HCT116 (cell line): ENCODE data around the gene SP100. TPM values are rescaled to one million over a fixed set of nuclear protein-coding genes. Genes with fewer than 3 reads are reported as not detected.

Source experiments
- ATAC-seq: fragments of 200-7000 bp; cut with Tn5 transposase; 2 replicates; pipeline ENCODE4 v1.9.1; 2020; ENCODE audit warnings: mild to moderate bottlenecking, moderate library complexity
- BruUV-seq: library from RNA; stranded (reverse); fragments of 400-500 nt; replicated peaks from 2 replicates; lab custom pipeline; 2021; lab: Mats Ljungman, UMichigan
- CTCF ChIA-PET: fragments of 300-600 bp; sonication (Branson Sonifier 250); formaldehyde crosslinking; loops from one replicate; lab custom pipeline; 2021; ENCODE audit warnings: antibody characterized with exemption; lab: Charles Lee
- POLR2A ChIA-PET: fragments of 300-600, 350-600 bp; sonication (Branson Sonifier 250); formaldehyde crosslinking; loops from one replicate; lab custom pipeline; 2021; ENCODE audit warnings: antibody characterized with exemption; lab: Charles Lee
- RAD21 ChIA-PET, 2 experiments: fragments of 300-600 bp; sonication (Branson Sonifier 250); formaldehyde crosslinking; loops; one replicate each; lab custom pipeline; 2023; ENCODE audit warnings: low total read pairs in 2 of 2; ENCODE audit not compliant: uncharacterized antibody in 2 of 2, unreplicated experiment in 2 of 2, low non-redundant PET in 1 of 2; lab: Charles Lee
- DNase-seq: peaks from one replicate; pipeline ENCODE4 v3.0.0-alpha.2; 2010; ENCODE audit warnings: low read depth, low spot score
- H2AFZ ChIP-seq: fragments of 200-600 bp; shearing (Covaris generic), sonication (generic); 2 replicates; pipeline ENCODE4 v1.6.1; 2017; ENCODE audit warnings: low read depth, mixed run types, mixed read lengths, antibody characterized with exemption, low read length; ENCODE audit not compliant: poor library complexity, severe bottlenecking
- H3K27ac ChIP-seq: 2 replicates; pipeline ENCODE4 v1.5.1; 2012; ENCODE audit warnings: low read depth, low read length
- H3K27me3 ChIP-seq: fragments of 200-600 bp; sonication (generic); 2 replicates; pipeline ENCODE4 v1.6.1; 2016; ENCODE audit warnings: mixed run types, low read length, mixed read lengths; ENCODE audit not compliant: insufficient read depth
- H3K36me3 ChIP-seq, 2 experiments: fragments of 200-500 bp in 1 of 2; fragments of 200-600 bp in 1 of 2; sonication (Bioruptor generic) in 1 of 2; sonication (generic) in 1 of 2; 2 replicates each; pipeline versions ENCODE4 v1.5.1 to v1.6.1; 2014 to 2016; ENCODE audit warnings: low read length in 2 of 2, inconsistent platforms in 1 of 2, mixed read lengths in 1 of 2, mixed run types in 1 of 2; ENCODE audit not compliant: insufficient read depth in 2 of 2, control insufficient read depth in 1 of 2
- H3K4me1 ChIP-seq, 2 experiments: fragments of 200-600 bp in 1 of 2; sonication (generic) in 1 of 2; 2 replicates each; pipeline versions ENCODE4 v1.5.1 to v1.6.1; 2012 to 2017; ENCODE audit warnings: low read length in 2 of 2, inconsistent platforms in 1 of 2, mild to moderate bottlenecking in 1 of 2, mixed read lengths in 1 of 2, mixed run types in 1 of 2, moderate library complexity in 1 of 2; ENCODE audit not compliant: insufficient read depth in 2 of 2, control insufficient read depth in 1 of 2
- H3K4me2 ChIP-seq: fragments of 200-600 bp; sonication (generic); 2 replicates; pipeline ENCODE4 v1.6.1; 2017; ENCODE audit warnings: mixed run types, low read length, mixed read lengths
- H3K4me3 ChIP-seq, 2 experiments: fragments of 200-600 bp in 1 of 2; sonication (generic) in 1 of 2; replicated peaks in 1 of 2; 2 replicates each; pipeline ENCODE4 v1.5.1; 2011 to 2016; ENCODE audit warnings: low read length in 2 of 2, control low read depth in 1 of 2, low read depth in 1 of 2, mild to moderate bottlenecking in 1 of 2, mixed read lengths in 1 of 2, mixed run types in 1 of 2
- H3K79me2 ChIP-seq: fragments of 200-600 bp; sonication (generic); 2 replicates; pipeline ENCODE4 v1.6.1; 2017; ENCODE audit warnings: mild to moderate bottlenecking, mixed run types, low read length, moderate library complexity, mixed read lengths; ENCODE audit not compliant: insufficient read depth
- H3K9ac ChIP-seq: fragments of 200-600 bp; sonication (generic); 2 replicates; pipeline ENCODE4 v1.6.1; 2016; ENCODE audit warnings: low read length, mixed read lengths
- H3K9me2 ChIP-seq: fragments of 200-600 bp; sonication (generic), shearing (Covaris generic); 2 replicates; pipeline ENCODE4 v1.6.1; 2017; ENCODE audit warnings: mixed run types, mild to moderate bottlenecking, moderate library complexity; ENCODE audit not compliant: insufficient read depth
- H3K9me3 ChIP-seq, 2 experiments: fragments of 200-500 bp in 1 of 2; fragments of 200-600 bp in 1 of 2; sonication (Bioruptor generic) in 1 of 2; sonication (generic) in 1 of 2; 2 replicates each; pipeline ENCODE4 v1.6.1; 2014 to 2017; ENCODE audit warnings: low read length in 2 of 2, mixed read lengths in 2 of 2, inconsistent platforms in 1 of 2, low read depth in 1 of 2, mild to moderate bottlenecking in 1 of 2, mixed run types in 1 of 2, moderate library complexity in 1 of 2; ENCODE audit not compliant: control insufficient read depth in 1 of 2, insufficient read depth in 1 of 2
- H4K20me1 ChIP-seq: fragments of 200-600 bp; sonication (generic), shearing (Covaris generic); 2 replicates; pipeline ENCODE4 v1.6.1; 2017; ENCODE audit warnings: mixed run types, mild to moderate bottlenecking, moderate library complexity; ENCODE audit not compliant: insufficient read depth
- ATF3 ChIP-seq: IDR thresholded peaks from 2 replicates; pipeline ENCODE4 v1.6.1; 2012
- CBX3 ChIP-seq: IDR thresholded peaks from 2 replicates; pipeline ENCODE4 v1.6.1; 2012; ENCODE audit warnings: low read depth
- CEBPB ChIP-seq: IDR thresholded peaks from 2 replicates; pipeline ENCODE4 v1.6.1; 2012; ENCODE audit warnings: low read depth
- CTCF ChIP-seq, 3 experiments: fragments of 200-600 bp in 1 of 3; sonication (generic) in 1 of 3; IDR thresholded peaks in 2 of 3; conservative IDR thresholded peaks in 1 of 3; 2 replicates each; pipeline ENCODE4 v1.5.1; 2012 to 2017; ENCODE audit warnings: low read depth in 2 of 3, low read length in 2 of 3, antibody characterized with exemption in 1 of 3, borderline replicate concordance in 1 of 3, control low read depth in 1 of 3, mild to moderate bottlenecking in 1 of 3, mixed read lengths in 1 of 3, mixed run types in 1 of 3, moderate library complexity in 1 of 3; ENCODE audit not compliant: insufficient read depth in 1 of 3
- EGR1 ChIP-seq: IDR thresholded peaks from 2 replicates; pipeline ENCODE4 v1.6.1; 2012; ENCODE audit warnings: low read depth
- ELF1 ChIP-seq: IDR thresholded peaks from 2 replicates; pipeline ENCODE4 v1.6.1; 2012; ENCODE audit warnings: low read depth, borderline replicate concordance
- EZH2 ChIP-seq: fragments of 200-600 bp; sonication (generic); IDR thresholded peaks from 2 replicates; pipeline ENCODE4 v1.6.1; 2017; ENCODE audit warnings: antibody characterized with exemption, mixed run types
- EZH2phosphoT487 ChIP-seq: fragments of 200-600 bp; IDR thresholded peaks from 2 replicates; pipeline ENCODE4 v1.6.1; 2018; ENCODE audit warnings: antibody characterized with exemption, borderline replicate concordance
- FOSL1 ChIP-seq: IDR thresholded peaks from 2 replicates; pipeline ENCODE4 v1.6.1; 2012; ENCODE audit warnings: low read depth
- MAX ChIP-seq: IDR thresholded peaks from 2 replicates; pipeline ENCODE4 v1.6.1; 2012
- POLR2A ChIP-seq: IDR thresholded peaks from 2 replicates; pipeline ENCODE4 v1.7.0; 2011; ENCODE audit warnings: borderline replicate concordance; ENCODE audit not compliant: insufficient read depth, insufficient read length; ENCODE audit errors: extremely low read depth
- POLR2AphosphoS5 ChIP-seq: IDR thresholded peaks from 2 replicates; pipeline ENCODE4 v1.6.1; 2011; ENCODE audit warnings: mild to moderate bottlenecking, low read depth, low read length, moderate library complexity
- REST ChIP-seq: IDR thresholded peaks from 2 replicates; pipeline ENCODE4 v1.6.1; 2012; ENCODE audit warnings: low read depth
- SIN3A ChIP-seq: IDR thresholded peaks from 2 replicates; pipeline ENCODE4 v1.6.1; 2012; ENCODE audit warnings: low read depth
- SP1 ChIP-seq: IDR thresholded peaks from 2 replicates; pipeline ENCODE4 v1.6.1; 2012; ENCODE audit warnings: low read depth
- SRF ChIP-seq: IDR thresholded peaks from 2 replicates; pipeline ENCODE4 v1.6.1; 2012; ENCODE audit warnings: low read depth
- TCF7L2 ChIP-seq: IDR thresholded peaks from 2 replicates; pipeline ENCODE4 v1.7.0; 2011; ENCODE audit warnings: borderline replicate concordance, inconsistent platforms; ENCODE audit not compliant: insufficient read depth, insufficient read length; ENCODE audit errors: extremely low read depth
- ZBTB33 ChIP-seq: IDR thresholded peaks from 2 replicates; pipeline ENCODE4 v1.6.1; 2011; ENCODE audit warnings: mild to moderate bottlenecking, low read length, moderate library complexity; ENCODE audit not compliant: insufficient replicate concordance; ENCODE audit errors: extremely low read depth
- ZFX ChIP-seq: fragments of 450-650 bp; IDR thresholded peaks from 2 replicates; pipeline ENCODE4 v1.6.1; 2017
- ZNF274 ChIP-seq: fragments of 200-500 bp; sonication (Bioruptor generic); IDR thresholded peaks from 2 replicates; pipeline ENCODE4 v1.6.1; 2014; ENCODE audit warnings: mild to moderate bottlenecking, low read depth, low read length, inconsistent platforms
- intact Hi-C: fragments of 100-400 bp; cut with micrococcal nuclease; formaldehyde crosslinking; loops from 2 replicates; pipeline ENCODE4 v1.10.0; 2022
- total RNA-seq: library from RNA; stranded (reverse); gene quantifications from one replicate; pipeline ENCODE4 v1.2.1, GENCODE V29; 2021; ENCODE audit not compliant: unreplicated experiment

The SP100 gene
- total RNA-seq, 1 experiment from 2014 or later: 48.1 TPM

GRCh38 chr2:230423851-230424458 lies 8.0 kb downstream of the SP100 start:
- ChIA-PET RAD21 (no interaction called here), POLR2A (no interaction called here), CTCF (no interaction called here)
- no peak for DNase-seq
- Histone ChIP-seq H3K4me3 (no peak overlapping the region), H3K9me2 (no peaks in the 10 kb centered on the region), H3K36me3 (no peaks in the 10 kb centered on the region; a peak in 1 of 4 replicates), H2AFZ (no peak overlapping the region), H3K4me1 (no peaks in the 10 kb centered on the region), H3K9me3 (no peaks in the 10 kb centered on the region), H3K27ac (no peak overlapping the region), H3K79me2 (peaks cover 19% of the 10 kb centered on the region; the same call in 1 of the 2 replicates), H3K27me3 (no peaks in the 10 kb centered on the region), H4K20me1 (no peaks in the 10 kb centered on the region), H3K4me2 (no peak overlapping the region), H3K9ac (no peak overlapping the region)
- no TSS peak for BruUV-seq
- ATAC-seq: no peak
- intact Hi-C loops: no loop called here
- TF ChIP-seq TCF7L2 (no peak), EGR1 (no peak), EZH2 (no peak), CBX3 (no peak), ATF3 (no peak), FOSL1 (no peak), SIN3A (no peak), SRF (no peak), POLR2A (no peak), ZNF274 (no peak), ZFX (no peak), REST (no peak), SP1 (no peak), POLR2AphosphoS5 (no peak), ELF1 (no peak), MAX (no peak), ZBTB33 (no peak), CTCF (IDR thresholded peaks at IDR 0.05 in 2 of 3, conservative IDR thresholded peaks at IDR 0.05 in 1 of 3; ENCODE audit: borderline replicate concordance in 1 of 3, insufficient read depth in 1 of 3, low read depth in 2 of 3, low read length in 2 of 3) (no peak), CEBPB (no peak), EZH2phosphoT487 (no peak)
